Psoas muscle (tissue), 8 donors: ENCODE data around the gene CUX1. TPM values are rescaled to one million over a fixed set of nuclear protein-coding genes. Genes with fewer than 3 reads are reported as not detected.

Experiments
- ATAC-seq, 4 donors: fragments of 200-7000 bp; cut with Tn5 transposase; one replicate each; pipeline ENCODE4 v1.9.1; 2020; ENCODE audit warnings: moderate library complexity in 3 of 4, mild to moderate bottlenecking in 2 of 4
- DNase-seq, 2 donors: peaks; one replicate each; pipeline ENCODE4 v3.0.0-alpha.2; 2020
- H3K27ac ChIP-seq: fragments of 200-600 bp; one replicate; pipeline ENCODE4 v1.8.0; 2022
- H3K27me3 ChIP-seq, 3 donors: fragments of 200-600 bp in 1 of 3; one replicate each; pipeline versions ENCODE4 v1.6.1 to v1.8.0; 2013 to 2022; ENCODE audit warnings: low read length in 2 of 3, mild to moderate bottlenecking in 2 of 3, moderate library complexity in 1 of 3; ENCODE audit not compliant: insufficient read depth in 3 of 3
- H3K36me3 ChIP-seq, 2 donors: fragments of 200-600 bp in 1 of 2; one replicate each; pipeline versions ENCODE4 v1.6.1 to v1.8.0; 2013 to 2022; ENCODE audit warnings: low read depth in 1 of 2, mild to moderate bottlenecking in 1 of 2, moderate library complexity in 1 of 2; ENCODE audit not compliant: insufficient read depth in 1 of 2
- H3K4me1 ChIP-seq: fragments of 200-600 bp; one replicate; pipeline ENCODE4 v1.8.0; 2022
- H3K4me3 ChIP-seq: fragments of 200-600 bp; one replicate; pipeline ENCODE4 v1.8.0; 2022; ENCODE audit warnings: mild to moderate bottlenecking
- H3K9me3 ChIP-seq: fragments of 200-600 bp; one replicate; pipeline ENCODE4 v1.8.0; 2022
- WGBS, 3 donors: extraction: QIAGEN DNeasy Blood & Tissue Kit; methylation state at CpG; one replicate each; pipeline versions ENCODE4 v1.1.6 to v1.1.7; 2013; 5-methylcytosine and 5-hydroxymethylcytosine counted together
- intact Hi-C, 2 donors: fragments of 100-400 bp; cut with DNase I; formaldehyde crosslinking; loops; one replicate each; pipeline versions ENCODE4 v1.11.0 to v1.14.2; 2022
- polyA plus RNA-seq, 3 donors: library from polyadenylated mRNA; stranded (reverse); fragments of 200-250 nt; gene quantifications; one replicate each; pipeline ENCODE4 v1.2.3, GENCODE V29; 2013
- total RNA-seq, 4 donors: library from RNA; stranded (reverse); fragmentation: NEBNext Ultra II Directional in 2 of 4; extraction: Animal tissue kit (Norgen Biotek cat#: 25700) in 2 of 4; gene quantifications; one replicate each; pipeline versions ENCODE4 v1.2.1 to v1.2.4, GENCODE V29; 2021 to 2023
- TF ChIP-seq, protein P1 (sequence below): fragments of 200-600 bp; IDR thresholded peaks from one replicate; pipeline ENCODE4 v1.8.0; 2022; ENCODE audit warnings: antibody characterized with exemption
- donor health status: healthy with polysubstance abuse.
- donor health status: DM: no; HTN: no; CAD: no; lungs with moderate emphysema.
- donor health status: Bipolar disorder and iron deficiency.
- donor health status: healthy.
- donor health status: DM: yes; HTN: yes; CAD: no.
- donor health status: DM: no; HTN: no; CAD: no.
- donor health status: DM: no; HTN: no; CAD: no.
- donor health status: DM: yes; HTN: yes; CAD: no.

Gene CUX1
- total and polyA plus RNA-seq, 7 donors: 12.5 to 95.6 (median 72.4) TPM

- no peak overlapping the region for H3K4me3 ChIP-seq
- H3K4me1 ChIP-seq: no peaks in the 10 kb centered on the region
- H3K27me3 ChIP-seq: no peaks in the 10 kb centered on the region
- peak; percentile 71 to 94 (median 84) for ATAC-seq
- TF ChIP-seq, protein P1, sequence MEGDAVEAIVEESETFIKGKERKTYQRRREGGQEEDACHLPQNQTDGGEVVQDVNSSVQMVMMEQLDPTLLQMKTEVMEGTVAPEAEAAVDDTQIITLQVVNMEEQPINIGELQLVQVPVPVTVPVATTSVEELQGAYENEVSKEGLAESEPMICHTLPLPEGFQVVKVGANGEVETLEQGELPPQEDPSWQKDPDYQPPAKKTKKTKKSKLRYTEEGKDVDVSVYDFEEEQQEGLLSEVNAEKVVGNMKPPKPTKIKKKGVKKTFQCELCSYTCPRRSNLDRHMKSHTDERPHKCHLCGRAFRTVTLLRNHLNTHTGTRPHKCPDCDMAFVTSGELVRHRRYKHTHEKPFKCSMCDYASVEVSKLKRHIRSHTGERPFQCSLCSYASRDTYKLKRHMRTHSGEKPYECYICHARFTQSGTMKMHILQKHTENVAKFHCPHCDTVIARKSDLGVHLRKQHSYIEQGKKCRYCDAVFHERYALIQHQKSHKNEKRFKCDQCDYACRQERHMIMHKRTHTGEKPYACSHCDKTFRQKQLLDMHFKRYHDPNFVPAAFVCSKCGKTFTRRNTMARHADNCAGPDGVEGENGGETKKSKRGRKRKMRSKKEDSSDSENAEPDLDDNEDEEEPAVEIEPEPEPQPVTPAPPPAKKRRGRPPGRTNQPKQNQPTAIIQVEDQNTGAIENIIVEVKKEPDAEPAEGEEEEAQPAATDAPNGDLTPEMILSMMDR: peak; percentile 78
- peak; percentile 47 to 72 for DNase-seq
- H3K9me3 ChIP-seq: no peaks in the 10 kb centered on the region
- WGBS, 3 donors: 35 to 38% (median 35%) methylated on average over 14 of the region's 14 CpGs
- H3K27ac ChIP-seq: no peak overlapping the region
- peaks cover 0 to 49% of the 10 kb centered on the region in 2 donors for H3K36me3 ChIP-seq
- intact Hi-C loops: loop anchor here (5.0 to 10.0 kb wide), 4 partner anchors 422 to 632 kb away; partner anchors contain the start of gene CUX1 (in 1 of the 2)
Measured at GRCh38 chr7:102236592-102237287, 419.3 kb downstream of the CUX1 start.

GRCh38 chr7:102239206-102239820 is 421.9 kb downstream of the CUX1 start:
- H3K36me3 ChIP-seq: peaks cover 0 to 47% of the 10 kb centered on the region in 2 donors

GRCh38 chr7:102241431-102241830 is 424.0 kb downstream of the CUX1 start:
- no peaks in the 10 kb centered on the region for H3K27me3 ChIP-seq
- intact Hi-C loops: no loop called here
- no peak overlapping the region for H3K4me3 ChIP-seq
- DNase-seq (no peak), ATAC-seq (no peak)
- no peak overlapping the region for H3K27ac ChIP-seq
- TF ChIP-seq, protein P1: no peak
- peaks cover 0 to 37% of the 10 kb centered on the region in 2 donors for H3K36me3 ChIP-seq
- no peaks in the 10 kb centered on the region for H3K4me1 ChIP-seq
- WGBS, 3 donors: 84 to 93% (median 89%) methylated on average over 8 of the region's 8 CpGs
- H3K9me3 ChIP-seq: no peaks in the 10 kb centered on the region

More at GRCh38 chr7:102239206-102239820, 421.9 kb downstream of the CUX1 start:
- Histone ChIP-seq H3K4me3 (no peak overlapping the region), H3K27me3 (no peaks in the 10 kb centered on the region), H3K9me3 (no peaks in the 10 kb centered on the region), H3K4me1 (no peaks in the 10 kb centered on the region), H3K27ac (no peak overlapping the region)
- ATAC-seq (no peak), DNase-seq (no peak)
- TF ChIP-seq, protein P1: no peak
- intact Hi-C loops: loop anchor here (5.0 to 10.0 kb wide), 4 partner anchors 425 to 635 kb away; partner anchors contain the start of gene CUX1 (in 1 of the 2)
- WGBS, 3 donors: 93 to 95% (median 94%) methylated on average over 35 of the region's 35 CpGs

DNA sequence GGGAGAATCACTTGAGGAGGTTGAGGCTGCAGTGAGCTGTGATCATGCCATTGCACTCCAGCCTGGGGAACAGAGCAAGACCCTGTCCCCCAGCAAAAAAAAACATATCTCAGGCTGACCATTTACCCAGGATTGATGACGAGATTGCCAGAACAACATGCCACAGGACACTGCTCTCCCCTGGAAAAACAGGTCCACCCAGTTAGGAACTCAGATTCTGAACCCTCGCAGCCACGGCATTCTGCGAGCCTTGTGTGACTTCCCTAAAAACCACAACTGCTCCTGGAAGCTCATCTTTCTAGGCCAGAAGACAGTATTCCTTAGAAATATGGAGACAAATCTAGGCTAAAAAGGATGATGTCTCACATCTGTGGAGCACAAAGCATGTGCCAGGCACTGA is 427.2 kb downstream of the CUX1 start:
- Histone ChIP-seq H3K36me3 (peaks cover 5 to 29% of the 10 kb centered on the region in 2 donors), H3K9me3 (no peaks in the 10 kb centered on the region), H3K4me3 (no peak overlapping the region), H3K27me3 (no peaks in the 10 kb centered on the region), H3K4me1 (no peaks in the 10 kb centered on the region), H3K27ac (no peak overlapping the region)
- no peak for DNase-seq
- TF ChIP-seq, protein P1: no peak
- intact Hi-C loops: no loop called here
- WGBS, 3 donors: 94 to 95% (median 94%) methylated on average over 4 of the region's 4 CpGs
- ATAC-seq: no peak
